WTC11 (cell line): ENCODE data around the gene DAPK1. TPM values are rescaled to one million over a fixed set of nuclear protein-coding genes. Genes with fewer than 3 reads are reported as not detected.

Experiments
- ATAC-seq: fragments of 200-7000 bp; cut with Tn5 transposase; 2 replicates; pipeline ENCODE4 v1.10.0; 2021; ENCODE audit warnings: mild to moderate bottlenecking, moderate library complexity
- CTCF ChIA-PET: fragments of 300-600 bp; sonication (Branson Sonifier 250); formaldehyde crosslinking; loops from one replicate; lab custom pipeline; 2021; ENCODE audit warnings: antibody characterized with exemption; lab: Charles Lee
- POLR2A ChIA-PET: fragments of 350-600 bp; sonication (Branson Sonifier 250); formaldehyde crosslinking; loops from one replicate; lab custom pipeline; 2021; ENCODE audit warnings: antibody characterized with exemption; lab: Charles Lee
- DNase-seq: peaks from one replicate; pipeline ENCODE4 v3.0.0; 2021; ENCODE audit warnings: low spot score
- H3K27ac Mint-ChIP-seq: 2 replicates; pipeline ENCODE4 v1.8.0; 2021; ENCODE audit warnings: mixed read lengths
- H3K27me3 Mint-ChIP-seq: 2 replicates; pipeline ENCODE4 v1.8.0; 2021; ENCODE audit warnings: low read depth, mild to moderate bottlenecking, moderate library complexity, mixed read lengths
- H3K36me3 Mint-ChIP-seq: 2 replicates; pipeline ENCODE4 v1.8.0; 2021; ENCODE audit warnings: mixed read lengths
- H3K4me1 Mint-ChIP-seq: 2 replicates; pipeline ENCODE4 v1.8.0; 2022; ENCODE audit warnings: mixed read lengths
- H3K4me3 Mint-ChIP-seq: 2 replicates; pipeline ENCODE4 v1.8.0; 2021; ENCODE audit warnings: mild to moderate bottlenecking, moderate library complexity, mixed read lengths
- H3K9me3 Mint-ChIP-seq: 2 replicates; pipeline ENCODE4 v1.8.0; 2021; ENCODE audit warnings: mixed read lengths
- E2F1 ChIP-seq: sonication (generic); formaldehyde crosslinking; IDR thresholded peaks from 2 replicates; pipeline ENCODE4 v1.8.0; 2022; ENCODE audit warnings: mild to moderate bottlenecking, missing genetic modification reagents
- EMX1 ChIP-seq: fragments of 250-450 bp; sonication (Bioruptor Pico); IDR thresholded peaks from 2 replicates; pipeline ENCODE4 v1.8.0; 2021; ENCODE audit warnings: mild to moderate bottlenecking
- ERG ChIP-seq: fragments of 250-450 bp; sonication (Bioruptor Pico); IDR thresholded peaks from 2 replicates; pipeline ENCODE4 v1.8.0; 2021; ENCODE audit warnings: mild to moderate bottlenecking
- FOXJ3 ChIP-seq: sonication (generic); formaldehyde crosslinking; IDR thresholded peaks from 2 replicates; pipeline ENCODE4 v1.9.0; 2021; ENCODE audit warnings: missing genetic modification reagents, mild to moderate bottlenecking, borderline replicate concordance
- GRHL2 ChIP-seq: fragments of 250-450 bp; sonication (Bioruptor Pico); IDR thresholded peaks from 2 replicates; pipeline ENCODE4 v1.8.0; 2022; ENCODE audit warnings: mild to moderate bottlenecking, moderate library complexity; ENCODE audit not compliant: insufficient replicate concordance, severe bottlenecking
- JUN ChIP-seq: sonication (generic); formaldehyde crosslinking; IDR thresholded peaks from 2 replicates; pipeline ENCODE4 v1.8.0; 2023; ENCODE audit warnings: mild to moderate bottlenecking, missing genetic modification reagents
- KAT7 ChIP-seq: sonication (generic); formaldehyde crosslinking; IDR thresholded peaks from 2 replicates; pipeline ENCODE4 v1.8.1; 2023; ENCODE audit warnings: missing genetic modification reagents, mild to moderate bottlenecking, borderline replicate concordance
- NFATC4 ChIP-seq: fragments of 250-450 bp; sonication (Bioruptor Pico); IDR thresholded peaks from 2 replicates; pipeline ENCODE4 v1.9.0; 2021; ENCODE audit warnings: mild to moderate bottlenecking
- NFYB ChIP-seq: sonication (generic); formaldehyde crosslinking; conservative IDR thresholded peaks from 2 replicates; pipeline ENCODE4 v1.8.0; 2022; ENCODE audit warnings: low read depth, missing genetic modification reagents
- OVOL2 ChIP-seq: fragments of 250-450 bp; sonication (Bioruptor Pico); IDR thresholded peaks from 2 replicates; pipeline ENCODE4 v1.9.0; 2021; ENCODE audit warnings: mild to moderate bottlenecking, borderline replicate concordance
- ZNF396 ChIP-seq: fragments of 250-450 bp; sonication (Bioruptor Pico); IDR thresholded peaks from 2 replicates; pipeline ENCODE4 v1.8.0; 2021; ENCODE audit warnings: mild to moderate bottlenecking, moderate library complexity, borderline replicate concordance
- ZNF416 ChIP-seq: fragments of 250-450 bp; sonication (Bioruptor Pico); IDR thresholded peaks from 2 replicates; pipeline ENCODE4 v1.9.0; 2021; ENCODE audit warnings: mild to moderate bottlenecking, inconsistent platforms
- ZNF423 ChIP-seq: fragments of 250-450 bp; sonication (Bioruptor Pico); IDR thresholded peaks from 2 replicates; pipeline ENCODE4 v2.1.2; 2022; ENCODE audit warnings: mild to moderate bottlenecking, moderate library complexity
- ZNF532 ChIP-seq: fragments of 250-450 bp; sonication (Bioruptor Pico); IDR thresholded peaks from 2 replicates; pipeline ENCODE4 v1.9.0; 2021; ENCODE audit warnings: mild to moderate bottlenecking, borderline replicate concordance
- ZNF671 ChIP-seq: fragments of 250-450 bp; sonication (Bioruptor Pico); IDR thresholded peaks from 2 replicates; pipeline ENCODE4 v1.8.0; 2021; ENCODE audit warnings: mild to moderate bottlenecking
- total RNA-seq: library from RNA; stranded (reverse); gene quantifications from 3 replicates; pipeline ENCODE4 v1.2.3, GENCODE V29; 2021
- TF ChIP-seq, protein P1 (sequence below): sonication (generic); formaldehyde crosslinking; IDR thresholded peaks from 2 replicates; pipeline ENCODE4 v1.8.1; 2023; ENCODE audit warnings: mild to moderate bottlenecking, missing genetic modification reagents, moderate library complexity
- TF ChIP-seq, protein P2 (sequence below): sonication (generic); formaldehyde crosslinking; IDR thresholded peaks from 2 replicates; pipeline ENCODE4 v1.8.1; 2022; ENCODE audit warnings: low read depth, missing genetic modification reagents, borderline replicate concordance

Gene DAPK1
- total RNA-seq, 1 experiment from 2014 or later, result 129 TPM

GRCh38 chr9:87510252-87510683 lies 12.6 kb downstream of the DAPK1 start (continued):
- no peak for TF ChIP-seq ERG (CRISPR knock-in tag)

GRCh38 chr9:87512311-87512710 lies 14.6 kb downstream of the DAPK1 start:
- Mint-ChIP-seq H3K27me3 (no peaks in the 10 kb centered on the region), H3K4me3 (no peak overlapping the region), H3K36me3 (peaks cover 50% of the 10 kb centered on the region), H3K9me3 (no peaks in the 10 kb centered on the region), H3K27ac (no peak overlapping the region), H3K4me1 (peaks cover 50% of the 10 kb centered on the region)
- ChIA-PET CTCF (no interaction called here), POLR2A (no interaction called here)
- TF ChIP-seq FOXJ3 (no peak), OVOL2 (no peak), E2F1 (CRISPR knock-in tag) (no peak), ZNF416 (CRISPR knock-in tag) (no peak), NFATC4 (CRISPR knock-in tag) (no peak), ZNF532 (no peak), ZNF671 (CRISPR knock-in tag) (no peak), KAT7 (CRISPR knock-in tag) (no peak)
- TF ChIP-seq, protein P1, sequence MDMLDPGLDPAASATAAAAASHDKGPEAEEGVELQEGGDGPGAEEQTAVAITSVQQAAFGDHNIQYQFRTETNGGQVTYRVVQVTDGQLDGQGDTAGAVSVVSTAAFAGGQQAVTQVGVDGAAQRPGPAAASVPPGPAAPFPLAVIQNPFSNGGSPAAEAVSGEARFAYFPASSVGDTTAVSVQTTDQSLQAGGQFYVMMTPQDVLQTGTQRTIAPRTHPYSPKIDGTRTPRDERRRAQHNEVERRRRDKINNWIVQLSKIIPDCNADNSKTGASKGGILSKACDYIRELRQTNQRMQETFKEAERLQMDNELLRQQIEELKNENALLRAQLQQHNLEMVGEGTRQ, result no peak
- TF ChIP-seq, protein P2, sequence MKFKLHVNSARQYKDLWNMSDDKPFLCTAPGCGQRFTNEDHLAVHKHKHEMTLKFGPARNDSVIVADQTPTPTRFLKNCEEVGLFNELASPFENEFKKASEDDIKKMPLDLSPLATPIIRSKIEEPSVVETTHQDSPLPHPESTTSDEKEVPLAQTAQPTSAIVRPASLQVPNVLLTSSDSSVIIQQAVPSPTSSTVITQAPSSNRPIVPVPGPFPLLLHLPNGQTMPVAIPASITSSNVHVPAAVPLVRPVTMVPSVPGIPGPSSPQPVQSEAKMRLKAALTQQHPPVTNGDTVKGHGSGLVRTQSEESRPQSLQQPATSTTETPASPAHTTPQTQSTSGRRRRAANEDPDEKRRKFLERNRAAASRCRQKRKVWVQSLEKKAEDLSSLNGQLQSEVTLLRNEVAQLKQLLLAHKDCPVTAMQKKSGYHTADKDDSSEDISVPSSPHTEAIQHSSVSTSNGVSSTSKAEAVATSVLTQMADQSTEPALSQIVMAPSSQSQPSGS (CRISPR knock-in tag), result no peak
- DNase-seq (no peak), ATAC-seq (no peak)

- ChIA-PET CTCF (no interaction called here), POLR2A (no interaction called here)
- no peak overlapping the region for H3K4me3 Mint-ChIP-seq
- peaks cover 42% of the 10 kb centered on the region for H3K36me3 Mint-ChIP-seq
- DNase-seq, result no peak
- no peaks in the 10 kb centered on the region for H3K9me3 Mint-ChIP-seq
- H3K27ac Mint-ChIP-seq, result peak overlapping the region; percentile 60; the same call in 1 of the 2 replicates
- H3K27me3 Mint-ChIP-seq, result no peaks in the 10 kb centered on the region
- TF ChIP-seq EMX1 (CRISPR knock-in tag) (no peak), GRHL2 (CRISPR knock-in tag) (no peak), ZNF396 (no peak), NFYB (CRISPR knock-in tag) (no peak), ZNF423 (CRISPR knock-in tag) (no peak), JUN (CRISPR knock-in tag) (no peak)
- no peak for ATAC-seq
- peaks cover 56% of the 10 kb centered on the region for H3K4me1 Mint-ChIP-seq
Observed at GRCh38 chr9:87513161-87513560, 15.5 kb downstream of the DAPK1 start.
